ENCODE results near the gene TSR3.

TSR3 gene

GRCh38 chr16:1344499-1344898 is 7.2 kb downstream of the TSR3 start:
- DNase-seq = no peak
- TF ChIP-seq CTCF (IDR thresholded peaks at IDR 0.05) = no peak
- no peak overlapping the region for H3K4me3 Mint-ChIP-seq

GRCh38 chr16:1343428-1344242 is 8.0 kb downstream of the TSR3 start:
- peak overlapping the region; percentile 80 for H3K4me3 Mint-ChIP-seq
- H3K9me3 Mint-ChIP-seq = no peaks in the 10 kb centered on the region
- no peaks in the 10 kb centered on the region for H3K36me3 Mint-ChIP-seq (ENCODE audit: low read depth)
- no peak overlapping the region for H3K27ac Mint-ChIP-seq
- H3K4me1 Mint-ChIP-seq = peaks cover 10% of the 10 kb centered on the region
- no peak for DNase-seq
- TF ChIP-seq CTCF (IDR thresholded peaks at IDR 0.05) = no peak
- peaks cover 40% of the 10 kb centered on the region for H3K27me3 Mint-ChIP-seq (ENCODE audit: low read depth, poor library complexity)

More at GRCh38 chr16:1344499-1344898, 7.2 kb downstream of the TSR3 start:
- peaks cover 10% of the 10 kb centered on the region for H3K4me1 Mint-ChIP-seq
- H3K27ac Mint-ChIP-seq = no peak overlapping the region
- no peaks in the 10 kb centered on the region for H3K36me3 Mint-ChIP-seq (ENCODE audit: low read depth)
- peaks cover 40% of the 10 kb centered on the region for H3K27me3 Mint-ChIP-seq (ENCODE audit: low read depth, poor library complexity)
- no peaks in the 10 kb centered on the region for H3K9me3 Mint-ChIP-seq

DNA sequence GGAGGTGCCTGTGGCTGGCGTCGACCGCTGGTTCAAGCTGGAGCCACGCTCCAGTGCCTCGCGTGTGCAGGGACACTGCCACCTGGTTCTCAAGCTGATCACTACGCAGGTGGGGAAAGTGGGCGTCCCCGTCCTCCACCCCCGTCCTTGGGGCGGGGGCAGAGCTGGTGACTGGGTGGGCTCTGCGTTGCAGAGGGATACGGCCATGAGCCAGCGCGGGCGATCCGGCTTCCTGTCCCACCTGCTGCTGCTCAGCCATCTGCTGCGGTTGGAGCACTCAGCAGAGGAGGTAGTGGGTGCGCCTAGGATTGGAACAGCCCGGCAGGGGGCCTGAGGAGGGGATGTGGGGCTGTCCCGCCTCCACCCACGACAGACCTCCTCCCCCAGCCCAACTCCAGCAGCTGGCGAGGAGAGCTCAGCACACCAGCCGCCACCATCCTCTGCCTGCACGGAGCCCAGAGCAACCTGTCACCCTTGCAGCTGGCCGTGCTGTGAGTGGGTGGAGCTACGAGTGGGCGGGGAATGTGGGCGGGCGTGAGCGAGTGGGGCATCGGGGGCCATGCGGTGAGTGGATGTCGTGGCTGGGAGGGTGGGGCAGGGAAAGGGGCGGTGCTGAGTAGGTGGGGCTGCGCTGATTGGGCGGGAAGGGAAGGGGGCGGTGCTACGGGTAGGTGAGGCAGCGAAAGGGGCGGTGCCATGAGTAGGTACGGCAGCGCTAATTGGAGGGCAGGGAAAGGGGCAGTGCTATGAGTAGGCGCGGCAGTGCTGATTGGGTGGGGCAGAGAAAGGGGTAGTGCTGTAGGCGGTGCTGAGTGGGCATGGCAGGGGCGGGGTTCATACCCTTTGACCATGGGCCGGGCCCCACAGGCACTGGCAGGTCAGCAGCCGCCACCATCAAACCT is 8.9 kb downstream of the TSR3 start:
- DNase-seq = peak; percentile 99
- Mint-ChIP-seq H3K4me3 (peak overlapping the region; percentile 80), H3K27ac (no peak overlapping the region), H3K27me3 (ENCODE audit: low read depth, poor library complexity) (peaks cover 43% of the 10 kb centered on the region), H3K4me1 (peaks cover 10% of the 10 kb centered on the region), H3K36me3 (ENCODE audit: low read depth) (no peaks in the 10 kb centered on the region), H3K9me3 (no peaks in the 10 kb centered on the region)
- no peak for TF ChIP-seq CTCF (IDR thresholded peaks at IDR 0.05)

GRCh38 chr16:1341495-1342420 is 9.9 kb downstream of the TSR3 start:
- Mint-ChIP-seq H3K27ac (no peak overlapping the region), H3K4me3 (no peak overlapping the region), H3K4me1 (peaks cover 10% of the 10 kb centered on the region), H3K36me3 (ENCODE audit: low read depth) (no peaks in the 10 kb centered on the region), H3K9me3 (no peaks in the 10 kb centered on the region), H3K27me3 (ENCODE audit: low read depth, poor library complexity) (peaks cover 53% of the 10 kb centered on the region)
- TF ChIP-seq CTCF (IDR thresholded peaks at IDR 0.05) = no peak
- no peak for DNase-seq

DNA sequence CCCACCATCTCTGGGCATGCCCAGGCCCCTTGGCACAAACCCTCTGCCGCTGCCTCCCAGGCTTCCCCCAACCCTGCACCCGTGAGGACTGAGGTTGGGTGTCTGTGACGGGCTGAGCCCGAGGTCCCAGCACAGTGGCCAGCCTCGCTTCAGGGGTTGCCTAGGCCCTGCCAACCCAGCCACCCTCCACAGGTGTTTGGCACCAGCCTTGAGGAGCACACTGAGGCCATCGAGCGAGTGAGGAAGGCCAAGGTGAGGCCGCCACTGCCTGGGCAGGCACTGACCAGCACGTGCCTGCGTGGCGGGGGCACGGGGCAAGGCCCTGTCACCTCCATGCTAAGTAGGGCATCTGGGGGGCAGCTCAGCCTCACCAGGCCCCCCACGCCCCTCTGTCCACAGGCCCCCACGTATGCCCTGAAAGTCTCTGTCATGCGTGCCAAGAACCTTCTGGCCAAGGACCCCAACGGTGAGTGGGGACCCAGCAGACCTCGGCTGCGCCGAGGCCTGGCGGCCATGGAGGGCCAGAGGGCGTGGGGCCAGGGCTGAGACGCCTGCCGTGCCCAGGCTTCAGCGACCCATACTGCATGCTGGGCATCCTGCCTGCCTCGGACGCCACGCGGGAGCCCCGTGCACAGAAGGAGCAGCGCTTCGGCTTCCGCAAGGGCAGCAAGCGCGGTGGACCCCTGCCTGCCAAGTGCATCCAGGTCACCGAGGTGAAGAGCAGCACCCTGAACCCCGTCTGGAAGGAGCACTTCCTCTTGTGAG is 10.8 kb downstream of the TSR3 start:
- Mint-ChIP-seq H3K4me3 (no peak overlapping the region), H3K27me3 (ENCODE audit: low read depth, poor library complexity) (peaks cover 62% of the 10 kb centered on the region), H3K4me1 (peaks cover 10% of the 10 kb centered on the region), H3K36me3 (ENCODE audit: low read depth) (no peaks in the 10 kb centered on the region), H3K27ac (no peak overlapping the region), H3K9me3 (no peaks in the 10 kb centered on the region)
- no peak for TF ChIP-seq CTCF (IDR thresholded peaks at IDR 0.05)
- no peak for DNase-seq
